ENCODE data around the gene C6orf136.

GRCh38 chr6:30647242-30648116 is 546 bp downstream of the C6orf136 start:
- TF ChIP-seq, protein P1, sequence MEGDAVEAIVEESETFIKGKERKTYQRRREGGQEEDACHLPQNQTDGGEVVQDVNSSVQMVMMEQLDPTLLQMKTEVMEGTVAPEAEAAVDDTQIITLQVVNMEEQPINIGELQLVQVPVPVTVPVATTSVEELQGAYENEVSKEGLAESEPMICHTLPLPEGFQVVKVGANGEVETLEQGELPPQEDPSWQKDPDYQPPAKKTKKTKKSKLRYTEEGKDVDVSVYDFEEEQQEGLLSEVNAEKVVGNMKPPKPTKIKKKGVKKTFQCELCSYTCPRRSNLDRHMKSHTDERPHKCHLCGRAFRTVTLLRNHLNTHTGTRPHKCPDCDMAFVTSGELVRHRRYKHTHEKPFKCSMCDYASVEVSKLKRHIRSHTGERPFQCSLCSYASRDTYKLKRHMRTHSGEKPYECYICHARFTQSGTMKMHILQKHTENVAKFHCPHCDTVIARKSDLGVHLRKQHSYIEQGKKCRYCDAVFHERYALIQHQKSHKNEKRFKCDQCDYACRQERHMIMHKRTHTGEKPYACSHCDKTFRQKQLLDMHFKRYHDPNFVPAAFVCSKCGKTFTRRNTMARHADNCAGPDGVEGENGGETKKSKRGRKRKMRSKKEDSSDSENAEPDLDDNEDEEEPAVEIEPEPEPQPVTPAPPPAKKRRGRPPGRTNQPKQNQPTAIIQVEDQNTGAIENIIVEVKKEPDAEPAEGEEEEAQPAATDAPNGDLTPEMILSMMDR (conservative IDR thresholded peaks at IDR 0.05): no peak
- peak; percentile 82 for TF ChIP-seq ZFX (IDR thresholded peaks at IDR 0.05)

Measured in C4-2B (cell line).